Motor neuron (in vitro differentiated cells): ENCODE measurements around the gene CAST. TPM values are rescaled to one million over a fixed set of nuclear protein-coding genes. Genes with fewer than 3 reads are reported as not detected.

Experiments used
- total RNA-seq, 8 experiments: library from RNA; unstranded; fragments of 300-600 nt; gene quantifications; 2 replicates each; pipeline versions ENCODE4 v1.2.3 to v1.2.4, GENCODE V29; 2022

CAST gene
- total RNA-seq, 8 experiments from 2014 or later = 18.3 to 104 (median 41.3) TPM

Other genes starting within 250 kb of the CAST start
- 100 to 1,000 TPM in 1 of 8 experiments, 10 to 100 TPM in 3, 1 to 10 TPM in 1, under 1 TPM in 3; 0.38 to 101 (median 15.4) TPM for gene PCSK1, start 229.1 kb upstream of the CAST start, total RNA-seq
- 10 to 100 TPM in 5 of 8 experiments, 1 to 10 TPM in 3; 5.5 to 60.0 (median 16.8) TPM for gene ERAP1, start 145.6 kb downstream of the CAST start, total RNA-seq
- gene ERAP2, start 214.1 kb downstream of the CAST start, total RNA-seq = 10 to 100 TPM in 1 of 8 experiments, 1 to 10 TPM in 4, under 1 TPM in 3; 0.22 to 24.5 (median 1.9) TPM